Stimulated activated CD8-positive, alpha-beta memory T cell treated with anti-CD3 and anti-CD28 coated beads, Interleukin-15, amount 100 ng/mL, for 24 hours (primary cell): ENCODE data around the gene TMCO4.

ENCODE experiments used
- DNase-seq: peaks from one replicate; pipeline ENCODE4 v3.0.0-alpha.2; 2020; ENCODE audit warnings: low read depth

Gene TMCO4

GRCh38 chr1:19715334-19716203 is 84.1 kb downstream of the TMCO4 start:
- DNase-seq: peak; percentile 57

- no peak for DNase-seq
Observed at GRCh38 chr1:19712928-19713327, 86.8 kb downstream of the TMCO4 start.

DNA sequence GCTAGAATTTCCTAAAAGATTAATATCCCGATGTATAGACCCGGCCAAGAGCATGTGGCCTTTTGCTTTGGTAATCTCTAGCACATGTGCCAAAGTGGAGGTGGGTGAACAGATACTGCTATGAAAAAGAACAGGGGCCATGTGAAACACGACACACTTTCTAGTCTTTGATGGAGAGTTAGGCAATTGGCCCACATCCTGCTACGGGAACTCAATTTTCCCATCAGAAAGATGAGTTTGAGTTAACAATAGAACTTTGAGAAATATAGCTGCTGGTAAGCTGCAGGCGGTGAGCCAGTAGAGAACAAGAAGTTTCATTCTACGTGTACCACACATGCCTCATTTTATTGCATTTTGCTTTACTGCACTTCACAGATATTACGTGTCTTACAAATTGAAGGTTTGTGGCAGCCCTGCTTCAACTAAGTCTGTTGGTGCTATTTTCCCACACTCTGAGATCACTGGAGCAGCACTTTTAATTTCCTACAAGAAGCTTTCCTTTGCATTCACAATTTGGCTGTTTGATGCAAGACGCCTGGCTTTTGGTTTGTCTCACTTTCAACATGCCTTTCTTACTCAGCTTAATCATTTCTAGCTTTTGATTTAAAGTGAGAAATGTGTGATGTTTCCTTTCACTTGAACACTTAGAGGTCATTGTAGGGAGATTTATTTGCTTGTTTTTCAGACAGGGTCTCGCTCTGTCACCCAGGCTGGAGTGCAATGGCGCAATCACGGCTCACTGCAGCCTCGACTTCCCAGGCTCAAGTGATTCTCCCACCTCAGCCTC is 88.7 kb downstream of the TMCO4 start:
- no peak for DNase-seq

GRCh38 chr1:19709260-19709793 is 90.4 kb downstream of the TMCO4 start:
- DNase-seq: no peak

DNA sequence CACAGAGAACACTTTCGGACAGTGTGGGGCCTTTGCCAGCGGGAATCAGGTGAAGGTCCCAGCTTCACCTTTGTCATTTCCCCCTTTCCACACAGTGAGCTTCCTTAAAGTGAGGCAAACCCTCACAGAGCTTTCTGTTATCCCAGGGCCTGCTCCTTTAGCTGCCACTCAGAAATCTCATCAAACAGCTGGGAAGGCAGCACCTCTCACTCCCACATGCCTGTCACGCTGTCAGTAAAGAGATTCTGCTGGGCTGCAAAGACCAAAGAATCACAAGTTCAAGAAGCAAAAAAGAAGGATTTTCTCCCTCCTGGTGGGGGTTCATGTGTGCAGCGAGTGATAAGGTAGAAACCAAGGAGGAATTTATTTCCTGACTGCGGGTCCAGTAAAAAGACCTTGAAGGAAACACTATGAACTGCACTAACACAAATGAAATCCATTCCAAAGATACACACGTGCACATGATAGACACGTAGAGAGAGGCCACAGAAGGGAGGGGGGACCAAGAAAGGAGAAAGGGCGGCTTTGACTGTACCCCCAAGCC is 91.1 kb downstream of the TMCO4 start:
- DNase-seq: no peak

DNA sequence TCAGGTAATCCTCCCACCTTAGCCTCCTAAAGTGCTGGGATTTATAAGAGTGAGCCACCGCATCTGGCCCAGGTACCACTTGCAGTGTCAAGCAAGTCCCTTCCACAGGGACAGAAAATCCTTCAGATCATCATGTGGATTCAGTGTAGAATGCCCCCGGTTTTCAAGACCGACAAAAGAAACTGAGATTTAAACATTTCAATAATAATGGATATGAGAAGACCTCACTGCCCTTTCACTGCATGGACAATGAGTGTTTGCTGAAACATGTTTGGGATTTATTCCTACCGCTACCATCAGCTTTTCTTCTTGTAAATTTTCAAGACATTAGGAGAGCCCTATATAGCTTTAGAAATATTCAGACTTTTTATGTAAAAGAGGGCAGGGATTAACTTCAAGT is 93.6 kb downstream of the TMCO4 start:
- no peak for DNase-seq

DNA sequence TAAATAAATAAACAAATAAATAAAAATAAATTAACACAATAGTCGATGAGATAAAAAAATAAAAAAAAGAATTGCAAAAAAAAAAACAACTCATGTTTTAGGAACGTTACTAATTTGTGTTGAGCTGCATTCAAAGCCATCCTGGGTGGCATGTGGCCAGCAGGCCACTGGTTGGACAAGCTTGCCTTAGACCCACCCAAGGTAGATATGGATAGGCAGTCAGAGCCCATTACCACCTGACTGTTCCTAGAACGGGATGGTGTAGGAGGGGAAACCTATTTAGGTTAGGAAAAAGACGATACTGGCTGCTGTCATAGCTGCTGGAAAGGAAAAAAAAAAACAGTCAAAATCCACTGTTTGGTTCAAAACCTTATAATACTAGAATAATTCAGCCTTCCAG is 94.3 kb downstream of the TMCO4 start:
- DNase-seq: no peak

- DNase-seq: peak; percentile 26
Observed at GRCh38 chr1:19704247-19705113, 95.2 kb downstream of the TMCO4 start.

DNA sequence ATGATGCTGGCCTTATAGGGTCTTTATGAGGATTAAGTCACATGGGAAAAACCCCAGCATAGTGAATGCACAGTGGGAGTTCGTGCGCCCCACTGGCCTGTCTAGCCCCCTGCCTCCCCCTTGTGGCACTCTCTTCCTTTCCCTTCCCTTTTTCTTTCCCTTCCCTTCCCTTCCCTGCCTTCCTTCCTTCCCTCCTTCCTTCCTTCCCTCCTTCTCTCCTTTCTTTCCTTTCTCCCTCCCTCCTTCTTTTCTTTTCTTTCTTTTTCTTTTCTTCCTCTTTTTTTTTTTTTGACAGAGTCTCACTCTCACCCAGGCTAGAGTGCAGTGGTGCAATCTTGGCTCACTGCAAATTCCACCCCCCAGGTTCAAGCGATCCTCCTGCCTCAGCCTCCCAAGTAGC is 96.4 kb downstream of the TMCO4 start:
- no peak for DNase-seq

DNA sequence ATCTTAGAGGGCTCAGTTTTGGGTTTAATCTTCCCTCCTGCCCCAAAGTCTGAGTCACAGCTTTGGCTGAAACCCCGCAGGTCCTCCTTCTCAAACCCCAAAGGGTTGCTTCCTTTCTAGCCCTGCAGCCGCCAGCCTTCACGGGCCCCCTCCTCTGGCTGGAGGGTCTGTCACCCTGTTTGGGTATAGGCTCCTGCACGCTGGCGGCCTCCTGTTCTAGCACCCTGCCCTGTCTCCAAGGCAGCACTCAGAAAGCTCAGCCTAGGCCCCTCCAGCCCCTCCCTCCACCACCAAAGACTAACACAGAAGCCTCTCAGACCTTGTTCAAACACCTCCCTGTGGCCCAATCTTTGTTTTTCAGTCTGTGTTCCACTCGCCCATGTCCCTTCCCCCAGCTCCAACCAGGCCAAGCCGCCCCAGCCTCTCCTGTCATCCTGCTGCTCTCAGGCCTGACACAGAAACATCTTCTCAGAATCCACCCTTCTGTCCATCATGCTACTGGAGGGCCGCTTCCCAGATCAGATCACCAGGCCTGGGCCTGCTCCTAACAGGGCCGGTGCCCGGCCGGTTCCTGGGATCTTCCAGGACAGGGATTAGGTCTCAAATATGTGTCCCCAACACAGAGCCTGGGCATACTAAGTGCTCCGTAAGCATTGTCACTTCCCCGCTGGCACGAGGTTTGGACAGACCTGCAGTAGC is 99.5 kb downstream of the TMCO4 start:
- DNase-seq: no peak

- no peak for DNase-seq
Observed at GRCh38 chr1:19698181-19698580, 101.5 kb downstream of the TMCO4 start.

- no peak for DNase-seq
Observed at GRCh38 chr1:19696820-19697219, 102.9 kb downstream of the TMCO4 start.

- DNase-seq: no peak
Observed at GRCh38 chr1:19695772-19696171, 103.9 kb downstream of the TMCO4 start.

GRCh38 chr1:19694298-19694697 is 105.4 kb downstream of the TMCO4 start:
- DNase-seq: no peak

DNA sequence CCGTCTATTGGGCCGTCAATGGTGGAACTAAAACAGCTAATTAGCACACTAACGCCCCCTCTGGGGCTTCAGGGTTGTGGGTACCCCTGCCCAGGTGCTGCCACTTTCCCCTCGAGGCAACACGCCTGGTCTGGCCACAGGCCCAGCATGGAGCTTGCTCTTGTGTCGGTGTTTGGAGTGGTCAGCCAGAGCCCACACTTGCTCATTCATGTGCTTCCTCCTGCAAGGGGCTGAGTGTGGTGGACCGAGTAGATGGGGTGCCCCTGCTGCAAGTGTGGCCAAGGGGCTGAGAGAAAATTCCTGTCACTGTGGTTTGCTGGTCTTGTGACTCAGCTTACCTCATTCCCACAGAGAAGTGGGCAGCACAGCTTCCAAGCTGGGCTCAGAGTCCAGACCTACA is 109.4 kb downstream of the TMCO4 start:
- DNase-seq: no peak

DNA sequence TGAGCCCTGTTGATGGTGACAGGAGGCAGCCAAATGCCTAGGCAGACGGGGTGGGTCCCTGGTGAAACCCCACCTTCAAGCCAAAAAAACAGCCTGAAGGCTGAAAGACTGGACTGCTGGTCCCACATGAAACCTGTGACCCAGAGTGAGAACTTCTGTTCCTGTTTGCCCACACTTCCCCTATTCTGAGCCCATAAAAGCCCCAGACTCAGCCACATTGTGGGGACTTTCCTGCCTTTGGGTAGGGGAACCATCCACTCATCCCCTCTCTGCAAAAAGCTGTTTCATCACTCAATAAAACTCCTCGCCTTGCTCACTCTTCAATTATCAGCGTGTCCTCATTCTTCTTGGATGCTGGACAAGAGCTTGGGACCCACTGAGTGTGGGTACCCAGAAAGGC is 109.9 kb downstream of the TMCO4 start:
- no peak for DNase-seq

DNA sequence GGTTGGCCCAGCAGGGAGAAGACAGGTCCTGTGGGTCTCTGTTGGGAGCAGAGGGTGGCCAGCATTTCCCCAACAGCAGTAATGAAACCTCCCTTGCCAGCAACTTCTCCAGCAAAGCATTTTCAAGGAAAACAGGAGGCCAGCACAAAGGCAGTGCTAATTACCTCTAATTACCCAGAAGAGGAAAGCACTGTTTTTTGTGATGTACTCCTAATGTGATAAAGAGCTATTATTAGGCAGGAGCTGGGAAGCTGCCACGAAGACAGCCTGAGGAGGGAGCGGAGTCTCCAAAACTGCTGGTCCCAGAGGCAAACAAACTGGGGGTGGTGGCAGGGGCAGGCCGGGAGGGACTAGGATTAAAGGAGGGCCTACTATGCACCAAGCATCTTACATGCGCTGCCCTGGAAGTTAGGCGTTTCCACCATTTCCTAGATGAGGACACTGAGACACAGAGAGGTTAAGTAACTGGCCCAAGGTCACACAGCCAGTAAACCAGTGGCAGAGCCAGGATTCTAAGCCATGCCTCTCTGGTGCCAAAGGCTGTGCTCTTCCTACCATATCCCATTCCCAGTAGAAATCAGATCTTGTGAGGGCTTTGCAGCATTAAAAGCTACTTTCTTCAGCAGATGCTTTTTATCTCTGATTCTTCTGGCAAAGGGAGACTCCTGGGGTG is 110.5 kb downstream of the TMCO4 start:
- no peak for DNase-seq

GRCh38 chr1:19688041-19688842 is 111.5 kb downstream of the TMCO4 start:
- DNase-seq: no peak

- DNase-seq: no peak
Observed at GRCh38 chr1:19687414-19687813, 112.3 kb downstream of the TMCO4 start.

GRCh38 chr1:19685994-19686393 is 113.7 kb downstream of the TMCO4 start:
- no peak for DNase-seq
